PFSK-1 (cell line): ENCODE measurements around the gene MRTFB.

Experiments
- FOXP2 ChIP-seq: optimal IDR thresholded peaks from 2 replicates; pipeline ENCODE3; 2011; ENCODE audit warnings: borderline replicate concordance, control low read depth, inconsistent platforms; ENCODE audit not compliant: insufficient read depth; ENCODE audit errors: extremely low read length, extremely low read depth
- POLR2AphosphoS5 ChIP-seq: IDR thresholded peaks from 2 replicates; pipeline ENCODE4 v1.6.1; 2012; ENCODE audit warnings: low read depth, mild to moderate bottlenecking, control low read depth, low read length, moderate library complexity
- SIN3A ChIP-seq: IDR thresholded peaks from 2 replicates; pipeline ENCODE4 v1.6.1; 2012; ENCODE audit warnings: mild to moderate bottlenecking, low read length, moderate library complexity, borderline replicate concordance; ENCODE audit not compliant: insufficient read depth
- TAF1 ChIP-seq: IDR thresholded peaks from 2 replicates; pipeline ENCODE4 v1.6.1; 2012; ENCODE audit warnings: low read length, control low read depth, borderline replicate concordance; ENCODE audit not compliant: insufficient read depth
- TF ChIP-seq, protein P1 (sequence below), 2 experiments: IDR thresholded peaks; 2 replicates each; pipeline versions ENCODE4 v1.6.1 to v1.8.0; 2011 to 2012; ENCODE audit warnings: low read depth in 2 of 2, low read length in 2 of 2, control low read depth in 1 of 2, inconsistent platforms in 1 of 2, mild to moderate bottlenecking in 1 of 2, moderate library complexity in 1 of 2; ENCODE audit not compliant: insufficient read depth in 1 of 2

DNA sequence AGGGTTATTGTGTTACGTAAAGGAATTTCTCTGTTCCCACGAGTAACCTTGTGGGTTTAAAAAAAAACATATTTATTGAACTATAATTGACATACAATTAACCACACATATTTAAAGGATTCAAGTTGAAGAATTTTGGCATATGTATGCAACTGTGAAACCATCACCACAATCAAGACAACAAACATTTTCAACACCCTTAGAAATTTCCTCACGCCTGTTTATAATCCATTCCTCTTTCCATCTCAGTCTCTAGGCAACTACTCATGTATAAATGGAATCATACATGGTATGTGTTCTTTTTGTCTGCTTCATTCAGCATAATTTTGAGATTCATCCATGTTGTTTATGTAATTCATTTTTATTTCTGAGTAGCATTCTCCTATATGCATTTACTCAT lies 104.0 kb downstream of the MRTFB start:
- TF ChIP-seq POLR2AphosphoS5 = no peak
- TF ChIP-seq, protein P1, sequence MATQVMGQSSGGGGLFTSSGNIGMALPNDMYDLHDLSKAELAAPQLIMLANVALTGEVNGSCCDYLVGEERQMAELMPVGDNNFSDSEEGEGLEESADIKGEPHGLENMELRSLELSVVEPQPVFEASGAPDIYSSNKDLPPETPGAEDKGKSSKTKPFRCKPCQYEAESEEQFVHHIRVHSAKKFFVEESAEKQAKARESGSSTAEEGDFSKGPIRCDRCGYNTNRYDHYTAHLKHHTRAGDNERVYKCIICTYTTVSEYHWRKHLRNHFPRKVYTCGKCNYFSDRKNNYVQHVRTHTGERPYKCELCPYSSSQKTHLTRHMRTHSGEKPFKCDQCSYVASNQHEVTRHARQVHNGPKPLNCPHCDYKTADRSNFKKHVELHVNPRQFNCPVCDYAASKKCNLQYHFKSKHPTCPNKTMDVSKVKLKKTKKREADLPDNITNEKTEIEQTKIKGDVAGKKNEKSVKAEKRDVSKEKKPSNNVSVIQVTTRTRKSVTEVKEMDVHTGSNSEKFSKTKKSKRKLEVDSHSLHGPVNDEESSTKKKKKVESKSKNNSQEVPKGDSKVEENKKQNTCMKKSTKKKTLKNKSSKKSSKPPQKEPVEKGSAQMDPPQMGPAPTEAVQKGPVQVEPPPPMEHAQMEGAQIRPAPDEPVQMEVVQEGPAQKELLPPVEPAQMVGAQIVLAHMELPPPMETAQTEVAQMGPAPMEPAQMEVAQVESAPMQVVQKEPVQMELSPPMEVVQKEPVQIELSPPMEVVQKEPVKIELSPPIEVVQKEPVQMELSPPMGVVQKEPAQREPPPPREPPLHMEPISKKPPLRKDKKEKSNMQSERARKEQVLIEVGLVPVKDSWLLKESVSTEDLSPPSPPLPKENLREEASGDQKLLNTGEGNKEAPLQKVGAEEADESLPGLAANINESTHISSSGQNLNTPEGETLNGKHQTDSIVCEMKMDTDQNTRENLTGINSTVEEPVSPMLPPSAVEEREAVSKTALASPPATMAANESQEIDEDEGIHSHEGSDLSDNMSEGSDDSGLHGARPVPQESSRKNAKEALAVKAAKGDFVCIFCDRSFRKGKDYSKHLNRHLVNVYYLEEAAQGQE (IDR thresholded peaks at IDR 0.05; ENCODE audit: insufficient read depth in 1 of 2, low read depth in 2 of 2, low read length in 2 of 2) = no peak
- TF ChIP-seq TAF1 = no peak
- no peak for TF ChIP-seq SIN3A
- TF ChIP-seq FOXP2 = no peak
